Measurements from ENCODE around the gene USH2A.
A peak's percentile ranks its signal among the peaks of the same experiment; 100 is the strongest.

Gene USH2A

DNA sequence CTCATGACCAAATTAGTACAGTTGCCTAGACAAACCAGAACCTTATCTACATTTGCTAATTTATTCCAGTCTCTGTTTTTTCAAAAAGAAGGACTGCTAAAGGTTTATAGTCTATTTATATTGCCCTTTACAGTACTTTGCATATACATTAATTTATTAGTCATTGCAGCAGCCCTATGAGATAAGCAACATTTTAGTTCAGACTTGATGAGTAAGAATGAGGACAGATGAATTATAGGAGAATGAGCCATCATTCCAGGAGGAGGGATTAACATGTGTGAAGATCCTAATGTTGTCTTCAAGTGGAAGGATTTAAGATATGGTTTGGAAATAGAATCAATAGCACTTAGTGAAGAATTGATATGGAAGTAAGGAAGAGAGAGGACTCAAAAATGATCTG is 703.7 kb downstream of the USH2A start:
- DNase-seq (ENCODE audit: low read depth, low spot score), result no peak

DNA sequence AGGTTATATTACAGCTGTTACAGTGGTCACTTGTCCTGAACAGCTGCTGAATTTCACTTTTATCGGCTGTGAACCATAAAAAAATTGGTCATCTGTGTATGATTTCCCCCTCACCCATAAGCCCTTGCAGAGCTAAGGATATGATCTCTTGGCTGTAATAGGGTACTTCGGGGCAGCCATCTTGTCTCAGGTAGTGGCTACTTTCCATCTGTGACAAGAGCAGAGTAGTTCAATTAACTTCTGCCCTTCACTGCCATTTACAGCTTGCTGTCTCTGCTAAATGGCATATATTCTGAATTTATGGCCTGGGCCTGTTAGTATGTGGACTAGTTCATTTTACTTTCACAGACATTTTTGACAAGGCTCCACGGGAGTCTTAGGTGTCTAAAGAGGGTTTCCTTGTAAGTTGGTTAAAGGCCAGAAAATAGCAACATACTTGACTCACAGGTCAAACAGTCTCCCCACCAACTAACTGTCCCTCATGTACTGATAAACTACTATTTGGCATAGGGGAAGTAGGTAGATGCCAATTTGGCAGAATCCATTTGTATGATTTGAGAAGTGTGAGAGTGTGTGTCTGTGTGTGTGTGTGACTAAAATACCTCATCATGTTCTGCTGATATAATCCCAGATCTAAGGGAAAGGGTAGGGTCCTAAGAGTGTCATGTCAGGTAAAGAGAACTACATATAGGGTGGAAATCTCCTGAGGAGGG is 704.5 kb downstream of the USH2A start:
- DNase-seq (ENCODE audit: low read depth, low spot score), result no peak

GRCh38 chr1:215717677-215718426 is 705.4 kb downstream of the USH2A start:
- no peak for DNase-seq (ENCODE audit: low read depth, low spot score)

DNA sequence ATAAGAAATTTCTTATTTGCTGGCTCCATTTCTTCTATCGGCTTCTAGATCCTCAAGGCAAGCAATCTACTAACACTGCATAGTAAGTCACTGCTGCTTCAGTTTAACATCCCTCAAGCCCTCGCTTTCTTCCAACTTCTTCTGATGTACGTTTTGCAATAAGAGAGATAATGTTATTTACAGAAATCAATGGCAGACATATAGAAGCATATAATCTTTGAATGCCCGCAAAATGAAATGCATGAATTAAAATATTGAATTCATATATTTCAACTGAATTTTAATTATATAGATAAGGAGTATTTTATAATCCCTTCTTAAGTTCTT is 712.4 kb downstream of the USH2A start:
- no peak for DNase-seq (ENCODE audit: low read depth, low spot score)

DNA sequence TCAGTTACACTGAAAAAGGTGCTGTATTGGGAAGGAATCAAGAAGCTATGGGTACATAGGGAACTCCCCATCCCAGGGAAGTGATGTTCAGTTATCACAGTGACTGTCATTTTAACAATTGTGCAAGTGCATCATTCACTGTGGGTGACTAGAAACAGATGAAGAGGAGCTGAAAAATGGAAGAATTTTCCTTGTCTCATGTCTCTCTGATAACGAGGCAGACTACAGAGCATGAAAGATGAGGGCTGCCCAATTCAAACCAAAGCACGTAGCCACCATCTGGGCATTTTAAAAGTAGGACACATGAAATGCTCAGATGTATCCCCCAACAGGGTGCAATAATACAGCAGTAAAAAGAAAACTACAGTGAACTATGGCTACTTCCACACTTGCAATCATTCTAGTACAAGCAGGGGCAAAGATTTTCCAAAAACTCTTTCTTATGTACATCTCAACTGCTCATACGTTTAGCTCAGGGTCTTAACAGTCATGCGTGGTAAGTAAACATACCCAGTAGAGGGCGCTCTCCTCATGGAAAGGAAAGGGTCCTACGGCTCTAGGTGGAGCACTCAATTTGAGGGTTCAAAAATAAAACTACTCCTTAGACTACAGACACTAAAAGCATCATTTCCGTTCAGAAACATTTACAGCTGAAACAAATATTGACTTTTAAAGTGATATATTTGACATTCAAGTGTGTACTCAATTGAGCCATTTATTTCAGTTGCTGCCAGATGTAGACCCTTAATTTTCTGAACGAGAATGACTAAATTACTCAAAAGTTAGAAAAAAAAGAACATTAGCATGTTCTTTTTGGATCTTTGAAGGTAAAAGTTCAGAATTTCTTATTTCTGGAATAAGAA is 713.0 kb downstream of the USH2A start:
- peak; percentile 15 for DNase-seq (ENCODE audit: low read depth, low spot score)

GRCh38 chr1:215704089-215704860 is 719.0 kb downstream of the USH2A start:
- DNase-seq (ENCODE audit: low read depth, low spot score), result no peak

GRCh38 chr1:215682232-215682631 is 741.0 kb downstream of the USH2A start:
- no peak for DNase-seq (ENCODE audit: low read depth, low spot score)

DNA sequence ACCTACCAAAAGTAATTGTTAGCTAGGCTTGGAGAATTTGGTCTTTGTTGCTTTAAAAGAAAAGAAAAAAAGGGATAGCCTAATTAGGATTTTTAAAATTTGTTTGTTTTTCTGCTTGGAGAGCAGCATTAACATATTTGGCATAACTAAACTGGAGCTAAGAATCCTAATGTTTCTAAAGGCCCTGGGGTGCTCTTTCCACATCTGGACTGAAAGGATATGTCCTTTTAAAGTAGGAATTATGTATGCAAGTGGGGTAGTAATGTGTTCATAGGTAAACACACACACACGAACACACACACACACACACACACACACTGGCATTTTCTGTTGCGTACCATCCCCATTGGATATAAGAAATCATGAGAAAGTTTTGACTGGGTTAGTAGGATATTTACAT is 742.2 kb downstream of the USH2A start:
- no peak for DNase-seq (ENCODE audit: low read depth, low spot score)

DNA sequence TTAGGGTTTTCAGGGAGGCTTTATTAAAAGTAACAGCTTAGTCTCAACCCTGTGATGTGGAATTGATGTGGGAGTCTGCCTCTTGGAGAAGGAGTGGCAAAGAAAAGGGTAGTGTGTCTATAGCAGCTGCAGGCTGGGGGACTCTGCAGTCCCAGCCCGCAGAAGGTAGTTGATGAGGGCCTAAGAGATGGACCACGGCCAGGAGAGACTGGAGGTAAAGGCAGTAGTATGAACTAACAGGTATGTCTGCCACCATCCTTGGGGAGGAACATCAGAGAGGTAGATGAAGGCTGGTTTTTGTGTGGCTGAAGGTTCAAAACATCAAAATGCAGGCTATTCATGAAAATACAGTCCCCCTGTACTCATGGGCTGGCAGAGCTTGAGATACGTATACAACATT is 744.0 kb downstream of the USH2A start:
- DNase-seq (ENCODE audit: low read depth, low spot score), result no peak

DNA sequence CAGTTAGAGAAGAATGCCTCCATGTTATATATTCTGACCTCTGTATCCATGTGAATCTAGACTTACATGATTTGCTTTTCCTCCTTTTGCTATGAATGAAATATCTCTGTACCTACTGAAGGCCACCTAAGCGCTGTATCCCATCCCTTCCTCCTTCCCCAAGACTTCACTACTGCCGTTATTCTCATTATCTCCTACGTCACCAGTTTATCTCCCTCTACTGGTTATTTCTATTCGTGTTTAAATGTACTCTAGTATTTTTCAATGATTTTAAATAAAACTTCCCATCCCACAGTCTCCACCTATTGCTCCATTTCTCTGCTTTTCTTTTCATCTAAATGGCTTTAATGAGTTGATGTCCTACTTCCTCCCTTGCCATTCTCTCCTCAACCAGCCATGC is 746.1 kb downstream of the USH2A start:
- no peak for DNase-seq (ENCODE audit: low read depth, low spot score)

- DNase-seq (ENCODE audit: low read depth, low spot score), result no peak
Measured at GRCh38 chr1:215673943-215674342, 749.3 kb downstream of the USH2A start.

DNA sequence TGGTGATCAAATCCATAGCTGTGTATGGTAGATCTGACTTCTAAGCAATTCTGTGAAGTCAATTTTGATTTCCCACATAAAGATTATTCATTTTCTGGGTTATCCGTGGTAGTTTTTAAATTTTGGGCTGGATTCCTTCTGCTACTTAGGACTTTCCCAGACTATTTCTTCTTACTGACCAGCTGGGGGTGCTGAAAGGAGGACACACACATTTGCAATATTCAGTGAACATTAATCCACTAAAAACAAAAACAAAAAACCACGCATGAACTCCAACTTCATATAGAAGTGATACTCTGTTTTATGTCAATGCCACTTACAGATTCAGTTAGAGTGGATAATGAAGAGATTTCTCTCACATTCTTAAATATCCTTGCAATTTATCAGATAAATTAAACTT is 750.8 kb downstream of the USH2A start:
- no peak for DNase-seq (ENCODE audit: low read depth, low spot score)

DNA sequence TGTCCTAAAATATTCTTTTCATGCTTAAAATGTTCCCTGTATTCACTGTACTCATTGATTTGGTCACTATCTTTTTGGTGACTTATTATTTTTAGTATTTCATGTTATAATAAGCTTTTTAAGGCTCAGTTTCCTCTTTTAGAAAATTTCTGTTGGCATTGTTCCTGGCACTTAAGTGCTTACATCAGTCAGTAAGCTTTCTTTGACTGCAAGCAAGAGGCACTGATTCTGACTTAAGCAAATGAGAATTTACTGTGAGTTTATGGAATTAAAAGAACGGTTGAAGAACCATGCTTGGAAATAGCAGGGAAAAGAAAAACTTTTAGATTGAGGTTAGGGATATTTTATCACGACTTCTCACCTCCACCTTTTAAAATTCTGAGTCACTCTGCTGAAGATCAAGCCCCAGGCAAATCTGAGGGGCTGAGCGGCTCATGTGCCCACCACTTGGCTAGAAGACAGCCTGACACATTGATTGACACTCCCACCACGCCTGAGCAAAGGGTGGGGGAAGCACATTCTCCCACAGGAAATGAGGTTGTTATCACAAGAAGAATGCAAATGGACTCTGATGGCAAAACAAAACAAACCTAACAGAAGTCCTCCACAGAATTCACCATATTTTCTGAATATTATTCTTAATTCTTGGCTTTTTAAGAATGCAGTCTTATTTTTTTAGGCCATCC is 753.3 kb downstream of the USH2A start:
- no peak for DNase-seq (ENCODE audit: low read depth, low spot score)

GRCh38 chr1:215667761-215668160 is 755.5 kb downstream of the USH2A start:
- no peak for DNase-seq (ENCODE audit: low read depth, low spot score)

DNA sequence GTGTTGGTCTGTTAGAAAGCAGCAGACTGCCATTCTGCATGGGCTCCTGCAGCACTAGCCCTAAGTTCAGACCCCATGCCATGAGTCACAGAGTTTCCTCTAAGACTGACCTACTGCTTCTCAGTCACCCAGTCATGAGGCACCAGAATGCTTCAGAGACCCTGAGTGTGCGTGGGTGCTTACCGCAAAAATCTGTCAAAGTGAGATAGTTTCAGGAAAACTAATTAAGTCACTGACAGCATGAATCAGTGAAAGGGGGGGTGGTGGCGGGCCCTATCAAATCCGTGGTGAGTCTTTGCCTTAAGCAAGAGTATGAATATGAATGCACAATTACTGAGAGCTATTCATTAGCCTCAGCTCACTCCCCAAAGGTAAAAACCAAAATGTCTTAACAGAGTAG is 758.0 kb downstream of the USH2A start:
- DNase-seq (ENCODE audit: low read depth, low spot score), result no peak

GRCh38 chr1:215661033-215661432 is 762.2 kb downstream of the USH2A start:
- DNase-seq (ENCODE audit: low read depth, low spot score), result no peak

DNA sequence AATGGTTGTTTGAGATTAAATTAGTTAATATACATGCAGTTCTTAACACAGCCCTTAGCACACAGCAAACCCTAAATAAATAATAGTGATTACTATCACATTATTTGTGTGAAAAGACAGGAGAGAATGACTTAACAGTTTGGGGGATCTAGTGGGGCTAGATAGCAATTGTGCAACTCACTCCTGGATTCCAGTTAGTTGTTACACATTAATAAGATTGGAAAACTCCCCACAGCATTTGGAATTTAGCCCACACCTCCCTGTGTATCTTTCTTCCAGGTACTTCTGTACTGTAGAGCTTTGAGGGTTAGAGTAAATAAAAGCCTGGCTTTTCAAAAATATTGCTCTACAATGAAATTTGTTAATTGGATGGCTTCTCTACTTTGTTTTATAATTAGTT is 763.0 kb downstream of the USH2A start:
- no peak for DNase-seq (ENCODE audit: low read depth, low spot score)

DNA sequence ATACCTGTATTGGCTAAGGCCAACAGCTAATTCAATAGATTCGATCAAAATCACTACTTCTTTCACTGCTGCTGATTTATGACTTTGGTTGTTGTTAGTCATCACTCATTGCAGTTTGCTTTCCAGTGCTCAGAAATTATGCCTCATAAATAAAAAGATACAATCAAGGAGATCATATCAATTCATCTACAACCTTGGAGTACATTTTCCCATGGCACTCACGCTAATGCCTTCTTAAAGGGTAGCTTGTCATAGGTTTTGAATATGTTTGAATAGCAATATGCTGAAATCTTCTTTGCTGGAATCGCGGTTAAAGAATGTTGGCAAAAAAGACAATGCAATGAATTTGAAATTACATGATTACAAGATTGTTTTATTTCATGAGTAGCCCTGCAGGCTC is 766.2 kb downstream of the USH2A start:
- DNase-seq (ENCODE audit: low read depth, low spot score), result no peak

DNA sequence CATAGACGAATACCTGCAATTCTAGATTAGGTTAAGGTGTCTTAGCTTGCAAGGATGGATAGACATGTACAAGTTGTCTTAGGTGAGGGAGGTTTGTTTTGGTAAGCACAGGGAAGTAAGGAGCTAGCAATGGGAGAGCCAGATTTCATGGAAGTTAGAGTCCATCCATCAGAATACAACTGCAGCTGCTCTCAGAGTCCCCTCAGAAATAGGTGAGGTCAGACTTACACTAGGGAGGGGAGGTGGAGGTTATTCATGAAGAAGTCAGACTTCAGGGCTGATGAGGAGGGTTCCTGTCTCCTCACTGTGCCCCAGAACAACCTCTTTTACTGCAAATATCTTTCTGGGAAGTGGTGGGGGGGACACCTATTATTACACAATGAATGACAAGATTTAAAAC is 770.9 kb downstream of the USH2A start:
- DNase-seq (ENCODE audit: low read depth, low spot score), result peak; percentile 15

DNA sequence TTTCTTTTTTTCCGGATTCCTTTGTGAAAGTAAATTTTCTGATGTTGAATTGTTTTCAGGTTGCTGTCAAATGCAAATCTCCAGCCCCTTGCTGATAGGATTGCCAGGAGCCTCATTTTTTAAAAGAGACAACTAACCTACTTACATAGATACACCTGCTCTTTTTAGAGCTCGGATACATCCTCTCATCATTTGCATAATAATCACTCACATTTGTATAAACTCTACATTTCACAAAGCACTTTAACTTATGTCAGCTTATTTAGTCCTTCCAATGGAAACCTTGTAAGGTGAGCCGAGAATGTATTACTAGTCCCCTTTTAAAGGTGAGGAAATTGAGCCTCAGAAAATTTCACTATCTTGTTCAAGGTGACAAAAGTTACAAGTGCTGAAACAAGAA is 771.4 kb downstream of the USH2A start:
- DNase-seq (ENCODE audit: low read depth, low spot score), result peak; percentile 40

- DNase-seq (ENCODE audit: low read depth, low spot score), result no peak
Measured at GRCh38 chr1:215650446-215651149, 772.6 kb downstream of the USH2A start.
